ENCODE data around the gene EGF. TPM values are rescaled to one million over a fixed set of nuclear protein-coding genes. Genes with fewer than 3 reads are reported as not detected.

The EGF gene
- total RNA-seq, 1 donor from 2014 or later = 1.0 TPM

DNA sequence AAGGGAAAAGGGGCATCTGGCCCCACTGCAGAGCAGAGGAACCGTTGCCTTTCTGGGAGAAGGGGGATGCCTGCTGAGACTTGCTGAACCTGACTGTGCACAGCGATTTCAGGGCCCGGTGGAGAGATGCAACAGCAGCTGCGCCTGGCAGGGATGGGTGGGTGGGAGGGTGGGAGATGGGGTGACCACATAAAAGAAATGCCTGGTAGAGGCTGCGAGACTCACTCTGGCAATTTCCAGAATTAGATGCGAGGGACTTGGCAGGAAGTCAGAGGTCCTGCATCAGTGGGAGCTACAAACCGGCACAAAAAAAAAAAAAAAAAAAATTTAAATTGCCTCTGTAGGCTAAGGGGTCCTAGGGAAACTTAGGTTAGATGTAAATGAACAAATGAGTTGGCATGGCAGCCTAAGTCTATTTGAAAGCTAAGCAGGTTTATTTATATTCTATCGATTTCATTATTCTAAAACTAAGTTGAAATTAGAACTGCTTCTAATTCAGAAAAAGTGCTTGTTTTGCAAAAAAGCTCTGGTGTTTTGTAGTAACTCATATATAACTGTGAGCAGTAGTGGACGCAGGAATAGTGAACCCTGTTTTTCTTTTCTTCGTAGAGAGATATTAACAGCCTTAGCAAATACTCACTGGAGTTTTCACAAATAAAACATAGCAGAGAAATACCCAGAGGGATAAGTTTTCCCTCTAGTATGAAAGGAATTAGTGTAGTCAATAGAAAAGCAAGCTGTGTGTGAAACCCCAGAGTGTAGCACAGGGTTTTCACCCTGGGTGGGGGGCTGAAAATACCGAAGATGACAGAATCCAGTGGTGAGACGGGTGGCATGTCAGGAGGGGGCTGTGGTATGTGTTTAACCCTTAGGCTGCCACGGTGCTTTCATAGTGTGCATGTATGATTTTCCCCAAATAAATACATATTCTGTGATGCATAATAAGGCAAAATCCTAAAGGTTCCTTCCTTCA, 130.1 kb downstream of the EGF start:
- DNase-seq = no peak

- DNase-seq = no peak
Measured at GRCh38 chr4:110046588-110047049, 133.9 kb downstream of the EGF start.

- DNase-seq = peak; percentile 70
Measured at GRCh38 chr4:110049951-110050925, 137.6 kb downstream of the EGF start.

- peak; percentile 39 for DNase-seq
Measured at GRCh38 chr4:110055158-110055768, 142.6 kb downstream of the EGF start.

GRCh38 chr4:110058677-110059076, 146.0 kb downstream of the EGF start:
- no peak for DNase-seq

DNA sequence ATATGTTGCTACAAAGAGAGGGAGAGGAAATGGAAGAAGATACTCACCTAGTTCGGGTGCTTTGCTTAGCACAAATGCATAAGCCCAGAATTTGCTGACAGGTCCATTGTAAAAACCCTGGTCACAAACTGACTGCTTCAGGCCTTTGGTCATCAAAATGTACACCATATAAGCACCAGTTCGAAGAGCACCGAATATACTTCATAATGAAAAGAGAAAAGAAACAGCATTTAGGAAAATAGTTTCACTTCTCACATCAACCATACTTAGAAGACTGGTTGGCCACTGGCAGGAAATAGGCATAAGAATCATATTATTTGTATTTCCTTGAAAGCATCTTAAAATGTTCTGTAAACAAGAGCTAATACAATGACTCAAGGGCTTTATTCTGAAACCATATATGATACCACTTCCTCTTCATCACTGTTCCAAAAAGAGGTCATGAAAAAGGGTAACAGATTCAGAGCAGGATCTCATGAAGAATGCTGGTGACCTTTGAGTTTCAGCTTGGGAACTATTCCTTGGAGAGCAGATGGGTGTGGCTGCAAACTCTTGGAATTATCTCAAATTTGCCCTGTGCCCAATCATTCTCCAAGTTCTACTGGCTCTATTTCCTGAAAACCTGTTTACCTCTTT, 147.0 kb downstream of the EGF start:
- peak; percentile 20 for DNase-seq

- DNase-seq = no peak
Measured at GRCh38 chr4:110061076-110061475, 148.4 kb downstream of the EGF start.

Other genes with a start within 250 kb of the EGF start
- 71.5 and 71.8 TPM in 2 replicates for gene CASP6, start 209.4 kb upstream of the EGF start, total RNA-seq
- gene PLA2G12A, start 182.8 kb upstream of the EGF start, total RNA-seq = 15.4 and 49.2 TPM in 2 replicates
- gene CFI, start 110.9 kb upstream of the EGF start, total RNA-seq = 94.8 and 132 TPM in 2 replicates
- 3.1 and 3.4 TPM in 2 replicates for gene GAR1, start 97.1 kb upstream of the EGF start, total RNA-seq
- not detected in 2 replicates for gene RRH, start 84.9 kb upstream of the EGF start, total RNA-seq
- 0.05 and 0.17 TPM in 2 replicates for gene LRIT3, start 64.8 kb upstream of the EGF start, total RNA-seq

Data from dermis blood vessel endothelial cell (primary cell).